Caco-2 (cell line): ENCODE measurements around the gene PPP1R14B. TPM values are rescaled to one million over a fixed set of nuclear protein-coding genes. Genes with fewer than 3 reads are reported as not detected.

Experiments
- BruUV-seq: library from RNA; stranded (reverse); fragments of 400-500 nt; replicated peaks from 2 replicates; lab custom pipeline; 2021; lab: Mats Ljungman, UMichigan
- CTCF ChIA-PET: fragments of 300-600 bp; sonication (Branson Sonifier 250); formaldehyde crosslinking; loops from one replicate; lab custom pipeline; 2022; ENCODE audit warnings: antibody characterized with exemption; lab: Charles Lee
- POLR2A ChIA-PET: fragments of 300-600 bp; sonication (Branson Sonifier 250); formaldehyde crosslinking; loops from one replicate; lab custom pipeline; 2022; ENCODE audit warnings: antibody characterized with exemption; lab: Charles Lee
- DNase-seq, 2 experiments: peaks; one replicate each; pipeline versions ENCODE4 v3.0.0 to v3.0.0-alpha.2; 2020 to 2022
- H3K27me3 ChIP-seq: replicated peaks from 2 replicates; pipeline ENCODE4 v1.6.0; 2011; ENCODE audit warnings: low read length; ENCODE audit not compliant: control insufficient read depth, insufficient read depth
- H3K36me3 ChIP-seq: 2 replicates; pipeline ENCODE4 v1.5.1; 2011; ENCODE audit warnings: low read length; ENCODE audit not compliant: control insufficient read depth, insufficient read depth
- H3K4me1 ChIP-seq: fragments of 250-450 bp; sonication (Bioruptor Pico); 2 replicates; pipeline ENCODE4 v1.5.1; 2020; ENCODE audit warnings: mild to moderate bottlenecking
- H3K4me3 ChIP-seq: 2 replicates; pipeline ENCODE4 v1.5.1; 2011; ENCODE audit warnings: low read depth, mild to moderate bottlenecking, control low read depth, low read length
- H3K9me3 ChIP-seq: fragments of 250-450 bp; sonication (Bioruptor Pico); 2 replicates; pipeline ENCODE4 v1.5.1; 2020; ENCODE audit warnings: mild to moderate bottlenecking, moderate library complexity
- H3K27ac Mint-ChIP-seq: one replicate; pipeline ENCODE4 v1.8.0; 2022; ENCODE audit warnings: mixed read lengths; ENCODE audit not compliant: unreplicated experiment
- H3K27me3 Mint-ChIP-seq: one replicate; pipeline ENCODE4 v1.8.0; 2022; ENCODE audit warnings: mixed read lengths; ENCODE audit not compliant: insufficient read depth, unreplicated experiment
- H3K36me3 Mint-ChIP-seq: one replicate; pipeline ENCODE4 v1.8.0; 2022; ENCODE audit warnings: mild to moderate bottlenecking, mixed read lengths; ENCODE audit not compliant: insufficient read depth, unreplicated experiment
- H3K4me1 Mint-ChIP-seq: one replicate; pipeline ENCODE4 v1.8.0; 2022; ENCODE audit warnings: low read depth, mixed read lengths; ENCODE audit not compliant: unreplicated experiment
- H3K4me3 Mint-ChIP-seq: one replicate; pipeline ENCODE4 v1.8.0; 2022; ENCODE audit warnings: mild to moderate bottlenecking, moderate library complexity, mixed read lengths; ENCODE audit not compliant: unreplicated experiment
- H3K9me3 Mint-ChIP-seq: one replicate; pipeline ENCODE4 v1.8.0; 2022; ENCODE audit warnings: mixed read lengths; ENCODE audit not compliant: unreplicated experiment
- intact Hi-C: fragments of 100-400 bp; cut with micrococcal nuclease; formaldehyde crosslinking; loops from one replicate; pipeline ENCODE4 v1.10.0; 2022; ENCODE audit not compliant: unreplicated experiment
- total RNA-seq: library from RNA; stranded (reverse); gene quantifications from 2 replicates; pipeline ENCODE4 v1.2.3, GENCODE V29; 2022
- TF ChIP-seq, protein P1 (sequence below), 2 experiments: fragments of 200-600 bp in 1 of 2; IDR thresholded peaks; 1 replicate in 1 of 2; 2 replicates in 1 of 2; pipeline versions ENCODE4 v1.5.1 to v1.8.0; 2011 to 2022; ENCODE audit warnings: antibody characterized with exemption in 1 of 2, control low read depth in 1 of 2, inconsistent platforms in 1 of 2, low read depth in 1 of 2, low read length in 1 of 2, mild to moderate bottlenecking in 1 of 2, moderate library complexity in 1 of 2; ENCODE audit not compliant: insufficient read depth in 1 of 2, severe bottlenecking in 1 of 2, unreplicated experiment in 1 of 2

PPP1R14B gene
- total RNA-seq, 1 experiment from 2014 or later: 162 TPM

DNA sequence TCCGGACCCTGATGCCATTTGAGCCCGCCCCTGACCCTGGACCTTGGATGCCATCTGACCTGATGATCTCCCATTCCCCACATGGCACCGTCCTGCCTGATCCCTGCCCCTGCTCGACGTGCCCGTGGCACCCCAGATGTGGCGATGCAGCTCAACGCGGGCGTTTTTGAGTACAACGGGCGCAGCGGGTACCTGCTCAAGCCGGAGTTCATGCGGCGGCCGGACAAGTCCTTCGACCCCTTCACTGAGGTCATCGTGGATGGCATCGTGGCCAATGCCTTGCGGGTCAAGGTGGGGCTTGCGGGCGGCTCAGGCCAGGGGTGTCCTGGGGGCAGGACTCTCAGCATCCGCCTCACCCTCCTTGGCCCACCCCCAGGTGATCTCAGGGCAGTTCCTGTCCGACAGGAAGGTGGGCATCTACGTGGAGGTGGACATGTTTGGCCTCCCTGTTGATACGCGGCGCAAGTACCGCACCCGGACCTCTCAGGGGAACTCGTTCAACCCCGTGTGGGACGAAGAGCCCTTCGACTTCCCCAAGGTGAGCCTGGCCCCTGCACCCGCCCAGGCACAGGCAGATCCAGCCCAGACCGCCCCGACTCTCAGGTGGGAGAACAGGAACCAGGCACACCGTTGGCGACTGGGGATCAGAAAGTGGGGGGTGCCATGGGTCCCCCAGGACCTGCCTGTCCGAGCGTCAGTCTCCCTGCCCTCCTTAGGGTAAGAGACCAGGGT lies 15.7 kb upstream of the PPP1R14B start:
- BruUV-seq: no TSS peak
- no peaks in the 10 kb centered on the region for H3K9me3 Mint-ChIP-seq
- no peak overlapping the region for H3K4me3 ChIP-seq
- H3K27me3 Mint-ChIP-seq: no peaks in the 10 kb centered on the region
- intact Hi-C loops: no loop called here
- no peak for DNase-seq
- peaks cover 3% of the 10 kb centered on the region for H3K36me3 ChIP-seq
- no peaks in the 10 kb centered on the region for H3K9me3 ChIP-seq
- ChIA-PET CTCF (interaction anchor here (1.1 to 1.4 kb wide), 3 partner anchors 10 to 42 kb away, joined by 3 to 13 read pairs (median 3); no protein-coding TSS in a partner anchor), POLR2A (no interaction called here)
- H3K4me1 ChIP-seq: no peaks in the 10 kb centered on the region
- H3K27ac Mint-ChIP-seq: no peak overlapping the region
- peaks cover 76% of the 10 kb centered on the region for H3K36me3 Mint-ChIP-seq
- H3K4me3 Mint-ChIP-seq: no peak overlapping the region
- TF ChIP-seq, protein P1, sequence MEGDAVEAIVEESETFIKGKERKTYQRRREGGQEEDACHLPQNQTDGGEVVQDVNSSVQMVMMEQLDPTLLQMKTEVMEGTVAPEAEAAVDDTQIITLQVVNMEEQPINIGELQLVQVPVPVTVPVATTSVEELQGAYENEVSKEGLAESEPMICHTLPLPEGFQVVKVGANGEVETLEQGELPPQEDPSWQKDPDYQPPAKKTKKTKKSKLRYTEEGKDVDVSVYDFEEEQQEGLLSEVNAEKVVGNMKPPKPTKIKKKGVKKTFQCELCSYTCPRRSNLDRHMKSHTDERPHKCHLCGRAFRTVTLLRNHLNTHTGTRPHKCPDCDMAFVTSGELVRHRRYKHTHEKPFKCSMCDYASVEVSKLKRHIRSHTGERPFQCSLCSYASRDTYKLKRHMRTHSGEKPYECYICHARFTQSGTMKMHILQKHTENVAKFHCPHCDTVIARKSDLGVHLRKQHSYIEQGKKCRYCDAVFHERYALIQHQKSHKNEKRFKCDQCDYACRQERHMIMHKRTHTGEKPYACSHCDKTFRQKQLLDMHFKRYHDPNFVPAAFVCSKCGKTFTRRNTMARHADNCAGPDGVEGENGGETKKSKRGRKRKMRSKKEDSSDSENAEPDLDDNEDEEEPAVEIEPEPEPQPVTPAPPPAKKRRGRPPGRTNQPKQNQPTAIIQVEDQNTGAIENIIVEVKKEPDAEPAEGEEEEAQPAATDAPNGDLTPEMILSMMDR (IDR thresholded peaks at IDR 0.05; ENCODE audit: insufficient read depth in 1 of 2, low read depth in 1 of 2, low read length in 1 of 2, severe bottlenecking in 1 of 2, unreplicated experiment in 1 of 2): no peak
- H3K4me1 Mint-ChIP-seq: peaks cover 8% of the 10 kb centered on the region
- H3K27me3 ChIP-seq: no peaks in the 10 kb centered on the region

DNA sequence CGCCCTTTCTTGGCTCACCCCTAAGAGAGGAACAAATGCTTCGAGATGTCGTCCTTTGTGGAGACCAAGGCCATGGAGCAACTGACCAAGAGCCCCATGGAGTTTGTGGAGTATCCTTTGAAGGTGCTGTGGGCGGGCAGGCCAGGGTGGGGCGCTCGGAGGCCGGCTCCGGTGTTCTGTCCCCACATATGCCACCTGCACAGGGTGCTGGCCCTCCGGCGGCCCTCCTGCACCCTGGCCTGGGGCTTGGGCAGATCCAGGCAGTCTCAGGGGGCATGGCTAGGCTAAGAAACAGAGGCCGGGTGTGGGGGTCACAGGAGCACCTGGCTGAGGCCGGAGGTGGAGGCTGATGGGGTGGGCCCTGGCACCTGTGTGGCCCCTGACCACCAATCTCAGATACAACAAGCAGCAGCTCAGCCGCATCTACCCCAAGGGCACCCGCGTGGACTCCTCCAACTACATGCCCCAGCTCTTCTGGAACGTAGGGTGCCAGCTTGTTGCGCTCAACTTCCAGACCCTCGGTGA lies 14.9 kb upstream of the PPP1R14B start:
- no peak for DNase-seq
- no peak overlapping the region for H3K4me3 Mint-ChIP-seq
- Histone ChIP-seq H3K4me3 (no peak overlapping the region), H3K27me3 (no peaks in the 10 kb centered on the region), H3K4me1 (no peaks in the 10 kb centered on the region), H3K9me3 (no peaks in the 10 kb centered on the region), H3K36me3 (peaks cover 3% of the 10 kb centered on the region)
- intact Hi-C loops: no loop called here
- H3K4me1 Mint-ChIP-seq: peaks cover 8% of the 10 kb centered on the region
- no TSS peak for BruUV-seq
- TF ChIP-seq, protein P1 (IDR thresholded peaks at IDR 0.05; ENCODE audit: insufficient read depth in 1 of 2, low read depth in 1 of 2, low read length in 1 of 2, severe bottlenecking in 1 of 2, unreplicated experiment in 1 of 2): no peak
- ChIA-PET POLR2A (no interaction called here), CTCF (interaction anchor here (1.2 to 1.5 kb wide), 2 partner anchors 9 to 43 kb away, joined by 3 to 6 read pairs; no protein-coding TSS in a partner anchor)
- H3K36me3 Mint-ChIP-seq: peaks cover 70% of the 10 kb centered on the region
- H3K9me3 Mint-ChIP-seq: no peaks in the 10 kb centered on the region
- H3K27ac Mint-ChIP-seq: no peak overlapping the region
- H3K27me3 Mint-ChIP-seq: no peaks in the 10 kb centered on the region

DNA sequence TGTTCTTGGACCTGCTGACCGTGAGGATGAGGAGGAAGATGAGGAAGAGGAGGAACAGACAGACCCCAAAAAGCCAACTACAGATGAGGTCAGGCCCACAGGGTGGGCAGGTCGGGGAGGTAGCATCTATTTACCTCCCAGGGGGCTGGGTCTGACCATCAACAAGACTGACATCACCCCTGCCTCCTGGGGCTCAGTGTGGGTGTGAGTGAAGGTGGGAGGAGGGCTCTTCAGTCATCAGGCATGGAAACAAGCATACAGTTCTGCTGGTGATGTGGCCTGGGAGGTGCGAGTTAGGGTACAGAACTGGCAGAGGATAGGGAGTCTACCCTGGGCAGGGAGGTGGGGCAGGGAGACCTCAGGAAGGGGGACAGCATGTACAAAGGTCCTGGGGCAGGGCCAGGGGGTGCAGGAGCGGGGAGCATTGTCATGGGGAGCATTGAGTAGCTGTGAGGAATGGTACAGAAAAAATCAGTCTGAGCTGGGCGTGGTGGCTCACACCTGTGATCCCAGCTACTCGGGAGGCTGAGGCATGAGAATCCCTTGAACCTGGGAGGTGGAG lies 13.5 kb upstream of the PPP1R14B start:
- Histone ChIP-seq H3K9me3 (no peaks in the 10 kb centered on the region), H3K27me3 (no peaks in the 10 kb centered on the region), H3K4me3 (no peak overlapping the region), H3K4me1 (no peaks in the 10 kb centered on the region), H3K36me3 (peaks cover 3% of the 10 kb centered on the region)
- Mint-ChIP-seq H3K4me1 (peaks cover 8% of the 10 kb centered on the region), H3K4me3 (no peak overlapping the region), H3K27me3 (no peaks in the 10 kb centered on the region), H3K9me3 (no peaks in the 10 kb centered on the region), H3K36me3 (peaks cover 57% of the 10 kb centered on the region), H3K27ac (no peak overlapping the region)
- intact Hi-C loops: no loop called here
- ChIA-PET POLR2A (no interaction called here), CTCF (interaction anchor here (1.5 kb wide), 1 partner anchor 8 kb away, joined by 6 read pairs; no protein-coding TSS in a partner anchor)
- no TSS peak for BruUV-seq
- DNase-seq: no peak
- TF ChIP-seq, protein P1 (IDR thresholded peaks at IDR 0.05; ENCODE audit: insufficient read depth in 1 of 2, low read depth in 1 of 2, low read length in 1 of 2, severe bottlenecking in 1 of 2, unreplicated experiment in 1 of 2): no peak
